Liver (tissue), 10 donors: ENCODE measurements around the gene TRPV4. TPM values are rescaled to one million over a fixed set of nuclear protein-coding genes. Genes with fewer than 3 reads are reported as not detected.

Experiments
- DNase-seq: peaks from one replicate; pipeline ENCODE4 v3.0.0-alpha.2; 2017; ENCODE audit warnings: low spot score
- H3K27ac ChIP-seq, 2 donors: one replicate each; pipeline ENCODE4 v1.7.0; 2013; ENCODE audit warnings: inconsistent platforms in 2 of 2, low read length in 2 of 2, control low read depth in 1 of 2, low read depth in 1 of 2, mild to moderate bottlenecking in 1 of 2
- H3K27me3 ChIP-seq, 4 donors: one replicate each; pipeline versions ENCODE4 v1.6.1 to v1.7.0; 2013; ENCODE audit warnings: low read length in 3 of 4, inconsistent platforms in 1 of 4, mild to moderate bottlenecking in 1 of 4, moderate library complexity in 1 of 4; ENCODE audit not compliant: control insufficient read depth in 4 of 4, insufficient read depth in 4 of 4
- H3K36me3 ChIP-seq, 4 donors: one replicate each; pipeline versions ENCODE4 v1.6.1 to v1.7.0; 2013; ENCODE audit warnings: low read length in 3 of 4, mild to moderate bottlenecking in 3 of 4, low read depth in 1 of 4, moderate library complexity in 1 of 4; ENCODE audit not compliant: control insufficient read depth in 4 of 4, insufficient read depth in 3 of 4
- H3K4me1 ChIP-seq, 4 donors: one replicate each; pipeline versions ENCODE4 v1.6.1 to v1.7.0; 2013; ENCODE audit warnings: low read length in 3 of 4, mild to moderate bottlenecking in 3 of 4, moderate library complexity in 1 of 4; ENCODE audit not compliant: control insufficient read depth in 4 of 4, insufficient read depth in 4 of 4
- H3K4me3 ChIP-seq, 3 donors: one replicate each; pipeline versions ENCODE4 v1.6.1 to v1.7.0; 2013; ENCODE audit warnings: low read length in 3 of 3, control low read depth in 1 of 3, low read depth in 1 of 3, mild to moderate bottlenecking in 1 of 3
- H3K9ac ChIP-seq, 2 donors: one replicate each; pipeline ENCODE4 v1.7.0; 2013; ENCODE audit warnings: low read length in 2 of 2, mild to moderate bottlenecking in 2 of 2, moderate library complexity in 2 of 2, control low read depth in 1 of 2, low read depth in 1 of 2
- H3K9me3 ChIP-seq, 4 donors: one replicate each; pipeline versions ENCODE4 v1.6.1 to v1.7.0; 2013; ENCODE audit warnings: low read length in 3 of 4; ENCODE audit not compliant: control insufficient read depth in 4 of 4
- ATF3 ChIP-seq: IDR thresholded peaks from 2 replicates; pipeline ENCODE4 v1.6.1; 2016; ENCODE audit warnings: antibody characterized with exemption
- CTCF ChIP-seq: fragments of 150-350 bp; IDR thresholded peaks from 2 replicates; pipeline ENCODE4 v1.5.1; 2017; ENCODE audit warnings: improper control_type of control experiment, low read depth, low read length; ENCODE audit not compliant: missing input control
- EGR1 ChIP-seq, 2 donors: IDR thresholded peaks; 2 replicates each; pipeline ENCODE4 v1.6.1; 2016 to 2018; ENCODE audit warnings: antibody characterized with exemption in 2 of 2, low read depth in 2 of 2
- GABPA ChIP-seq, 2 donors: IDR thresholded peaks in 1 of 2; conservative IDR thresholded peaks in 1 of 2; 2 replicates each; pipeline ENCODE4 v1.6.1; 2016; ENCODE audit warnings: antibody characterized with exemption in 2 of 2, mild to moderate bottlenecking in 1 of 2, moderate library complexity in 1 of 2
- HNF4A ChIP-seq, 2 donors: conservative IDR thresholded peaks; 2 replicates each; pipeline ENCODE4 v1.6.1; 2016; ENCODE audit warnings: antibody characterized with exemption in 2 of 2, mild to moderate bottlenecking in 2 of 2
- JUND ChIP-seq, 2 donors: IDR thresholded peaks; 2 replicates each; pipeline ENCODE4 v1.6.1; 2016; ENCODE audit warnings: antibody characterized with exemption in 2 of 2
- NR2F2 ChIP-seq: IDR thresholded peaks from 2 replicates; pipeline ENCODE4 v1.6.1; 2016; ENCODE audit warnings: antibody characterized with exemption
- REST ChIP-seq: IDR thresholded peaks from 2 replicates; pipeline ENCODE4 v1.6.1; 2016; ENCODE audit warnings: antibody characterized with exemption, mild to moderate bottlenecking
- SP1 ChIP-seq: IDR thresholded peaks from 2 replicates; pipeline ENCODE4 v1.6.1; 2018; ENCODE audit warnings: antibody characterized with exemption, mild to moderate bottlenecking
- TAF1 ChIP-seq: conservative IDR thresholded peaks from 2 replicates; pipeline ENCODE4 v1.6.1; 2016; ENCODE audit warnings: antibody characterized with exemption, mild to moderate bottlenecking
- ZBTB33 ChIP-seq: IDR thresholded peaks from 2 replicates; pipeline ENCODE4 v1.6.1; 2016; ENCODE audit warnings: antibody characterized with exemption
- WGBS: extraction: QIAGEN DNeasy Blood & Tissue Kit; methylation state at CpG from one replicate; pipeline ENCODE4 v1.1.7; 2013; 5-methylcytosine and 5-hydroxymethylcytosine counted together
- polyA plus RNA-seq, 2 donors: library from polyadenylated mRNA; stranded (reverse) in 1 of 2; unstranded in 1 of 2; fragments of 200-250 nt in 1 of 2; fragments of >200 nt in 1 of 2; fragmentation: Nextera tagmentation in 1 of 2; extraction: Ambion mirVana in 1 of 2; gene quantifications; one replicate each; pipeline versions ENCODE4 v1.2.1 to v1.2.3, GENCODE V29; 2013 to 2015
- small RNA-seq: library from RNA; depleted of rRNA; stranded (forward); fragments of <200 nt; gene quantifications from one replicate; pipeline ENCODE3, GENCODE V24; 2014
- total RNA-seq, 2 donors: library from RNA; depleted of rRNA; stranded (reverse); fragments of >200 nt; gene quantifications; one replicate each; pipeline ENCODE4 v1.2.3, GENCODE V29; 2014
- donor health status: healthy.
- donor health status: healthy.
- donor health status: healthy.
- donor health status: healthy.
- donor health status: healthy.

Gene TRPV4
- total and polyA plus RNA-seq, 4 donors = 1.3 to 9.6 (median 3.9) TPM

- H3K36me3 ChIP-seq = no peaks in the 10 kb centered on the region
- H3K4me1 ChIP-seq = peaks cover 18 to 51% (median 42%) of the 10 kb centered on the region in 4 donors
- WGBS = 82% methylated on average over 12 of the region's 12 CpGs
- TF ChIP-seq HNF4A (conservative IDR thresholded peaks at IDR 0.05) = no peak
- no peak for TF ChIP-seq TAF1
- no peak for TF ChIP-seq EGR1 (IDR thresholded peaks at IDR 0.05; ENCODE audit: low read depth in 2 of 2)
- no peak for TF ChIP-seq ZBTB33
- no peak for TF ChIP-seq GABPA (IDR thresholded peaks at IDR 0.05 in 1 of 2, conservative IDR thresholded peaks at IDR 0.05 in 1 of 2)
- TF ChIP-seq NR2F2 = no peak
- no peak for TF ChIP-seq SP1
- TF ChIP-seq ATF3 = no peak
- TF ChIP-seq CTCF = no peak
- TF ChIP-seq JUND (IDR thresholded peaks at IDR 0.05) = no peak
- no peak overlapping the region for H3K9ac ChIP-seq
- no peak for DNase-seq
- H3K4me3 ChIP-seq = no peak overlapping the region
- H3K9me3 ChIP-seq = no peaks in the 10 kb centered on the region
- H3K27me3 ChIP-seq = no peaks in the 10 kb centered on the region
- H3K27ac ChIP-seq = no peak overlapping the region
Observed at GRCh38 chr12:109735051-109735521, 98.1 kb downstream of the TRPV4 start.

GRCh38 chr12:109734219-109735000 lies 98.8 kb downstream of the TRPV4 start:
- peaks cover 18 to 46% (median 41%) of the 10 kb centered on the region in 4 donors for H3K4me1 ChIP-seq
- no peak for TF ChIP-seq REST
- TF ChIP-seq GABPA (IDR thresholded peaks at IDR 0.05 in 1 of 2, conservative IDR thresholded peaks at IDR 0.05 in 1 of 2) = no peak
- no peak for TF ChIP-seq NR2F2
- no peaks in the 10 kb centered on the region for H3K9me3 ChIP-seq
- no peak for DNase-seq
- H3K9ac ChIP-seq = no peak overlapping the region
- no peaks in the 10 kb centered on the region for H3K36me3 ChIP-seq
- no peak overlapping the region for H3K27ac ChIP-seq
- H3K27me3 ChIP-seq = no peaks in the 10 kb centered on the region
- WGBS = 66% methylated on average over 22 of the region's 22 CpGs
- H3K4me3 ChIP-seq = no peak overlapping the region

Small RNAs within 50 kb of the gene (small RNA-seq; reads per million reads assigned to genes)
- gene MIR4497 = not detected
- not detected for gene RN7SL441P

Other genes with a start within 250 kb of the TRPV4 start
- 1 to 10 TPM; 1.8 to 2.2 TPM for gene FAM222A, start 119.6 kb downstream of the TRPV4 start, total RNA-seq
- 1 to 10 TPM in 1 of 2 donors, under 1 TPM in 1; 0.97 to 2.0 TPM for gene FAM222A, start 119.6 kb downstream of the TRPV4 start, polyA plus RNA-seq
- gene GLTP, start 47.1 kb upstream of the TRPV4 start, total RNA-seq = 1 to 10 TPM; 8.5 TPM
- gene GLTP, start 47.1 kb upstream of the TRPV4 start, polyA plus RNA-seq = 10 to 100 TPM in 1 of 2 donors, 1 to 10 TPM in 1; 9.0 to 12.8 TPM
- 1 to 10 TPM; 5.4 to 9.8 TPM for gene TCHP, start 66.9 kb upstream of the TRPV4 start, total RNA-seq
- gene TCHP, start 66.9 kb upstream of the TRPV4 start, polyA plus RNA-seq = 1 to 10 TPM; 5.0 to 5.1 TPM
- gene GIT2, start 163.0 kb upstream of the TRPV4 start, total RNA-seq = 10 to 100 TPM; 22.2 to 30.4 TPM
- 10 to 100 TPM in 1 of 2 donors, 1 to 10 TPM in 1; 6.7 to 11.1 TPM for gene GIT2, start 163.0 kb upstream of the TRPV4 start, polyA plus RNA-seq
- gene ANKRD13A, start 166.0 kb upstream of the TRPV4 start, total RNA-seq = 10 to 100 TPM; 27.0 to 40.5 TPM
- 10 to 100 TPM in 1 of 2 donors, 1 to 10 TPM in 1; 7.0 to 10.5 TPM for gene ANKRD13A, start 166.0 kb upstream of the TRPV4 start, polyA plus RNA-seq
- gene C12orf76, start 215.1 kb upstream of the TRPV4 start, total RNA-seq = 10 to 100 TPM in 1 of 2 donors, 1 to 10 TPM in 1; 5.9 to 22.4 TPM
- gene C12orf76, start 215.1 kb upstream of the TRPV4 start, polyA plus RNA-seq = 1 to 10 TPM; 5.6 to 6.4 TPM